Memory B cell (primary cell): ENCODE data around the gene KIRREL3.

Source experiments
- ATAC-seq: fragments of 150-1000 bp; cut with Tn5 transposase; 2 replicates; pipeline ENCODE4 v1.10.0; 2021; ENCODE audit warnings: low read depth, mild to moderate bottlenecking, moderate library complexity
- DNase-seq, 2 donors: peaks; one replicate each; pipeline ENCODE4 v3.0.0; 2022; ENCODE audit warnings: low spot score in 2 of 2
- H3K27ac Mint-ChIP-seq: one replicate; pipeline ENCODE4 v1.8.0; 2022; ENCODE audit warnings: mild to moderate bottlenecking, moderate library complexity, mixed read lengths
- H3K27me3 Mint-ChIP-seq: one replicate; pipeline ENCODE4 v1.8.0; 2022; ENCODE audit warnings: mixed read lengths
- H3K36me3 Mint-ChIP-seq: one replicate; pipeline ENCODE4 v1.8.0; 2022; ENCODE audit warnings: mild to moderate bottlenecking, mixed read lengths
- H3K4me1 Mint-ChIP-seq: one replicate; pipeline ENCODE4 v1.8.0; 2022; ENCODE audit warnings: mixed read lengths
- H3K4me3 Mint-ChIP-seq: one replicate; pipeline ENCODE4 v1.8.0; 2022; ENCODE audit warnings: mild to moderate bottlenecking, moderate library complexity, mixed read lengths
- H3K9me3 Mint-ChIP-seq: one replicate; pipeline ENCODE4 v1.8.0; 2022; ENCODE audit warnings: mixed read lengths

KIRREL3 gene

GRCh38 chr11:126424471-126425039, 576.0 kb downstream of the KIRREL3 start:
- H3K27me3 Mint-ChIP-seq, result peaks cover 3% of the 10 kb centered on the region
- no peaks in the 10 kb centered on the region for H3K36me3 Mint-ChIP-seq
- ATAC-seq (no peak), DNase-seq (no peak)
- H3K4me3 Mint-ChIP-seq, result no peak overlapping the region
- peaks cover 14% of the 10 kb centered on the region for H3K4me1 Mint-ChIP-seq
- H3K27ac Mint-ChIP-seq, result no peak overlapping the region
- no peaks in the 10 kb centered on the region for H3K9me3 Mint-ChIP-seq

GRCh38 chr11:126423743-126424142, 576.8 kb downstream of the KIRREL3 start:
- H3K36me3 Mint-ChIP-seq, result no peaks in the 10 kb centered on the region
- no peak overlapping the region for H3K4me3 Mint-ChIP-seq
- ATAC-seq (no peak), DNase-seq (no peak)
- no peak overlapping the region for H3K27ac Mint-ChIP-seq
- peaks cover 14% of the 10 kb centered on the region for H3K4me1 Mint-ChIP-seq
- H3K27me3 Mint-ChIP-seq, result peaks cover 3% of the 10 kb centered on the region
- H3K9me3 Mint-ChIP-seq, result no peaks in the 10 kb centered on the region

- Mint-ChIP-seq H3K27me3 (peaks cover 3% of the 10 kb centered on the region), H3K9me3 (no peaks in the 10 kb centered on the region), H3K36me3 (no peaks in the 10 kb centered on the region), H3K4me3 (no peak overlapping the region), H3K4me1 (peaks cover 14% of the 10 kb centered on the region), H3K27ac (no peak overlapping the region)
- ATAC-seq, result no peak
- no peak for DNase-seq
These were observed 577.4 kb downstream of the KIRREL3 start for GRCh38 chr11:126423154-126423553.

- Mint-ChIP-seq H3K4me1 (peaks cover 14% of the 10 kb centered on the region), H3K9me3 (no peaks in the 10 kb centered on the region), H3K4me3 (no peak overlapping the region), H3K27ac (no peak overlapping the region), H3K36me3 (no peaks in the 10 kb centered on the region), H3K27me3 (peaks cover 3% of the 10 kb centered on the region)
- no peak for ATAC-seq
- DNase-seq, result no peak
These were observed 578.1 kb downstream of the KIRREL3 start for GRCh38 chr11:126422446-126422845.

- no peak overlapping the region for H3K27ac Mint-ChIP-seq
- no peak for DNase-seq
- no peak overlapping the region for H3K4me3 Mint-ChIP-seq
- ATAC-seq, result no peak
- peaks cover 13% of the 10 kb centered on the region for H3K4me1 Mint-ChIP-seq
- no peaks in the 10 kb centered on the region for H3K36me3 Mint-ChIP-seq
- H3K9me3 Mint-ChIP-seq, result no peaks in the 10 kb centered on the region
- H3K27me3 Mint-ChIP-seq, result peaks cover 3% of the 10 kb centered on the region
These were observed 579.3 kb downstream of the KIRREL3 start for GRCh38 chr11:126421271-126421671.

GRCh38 chr11:126420698-126421256, 579.8 kb downstream of the KIRREL3 start:
- Mint-ChIP-seq H3K9me3 (no peaks in the 10 kb centered on the region), H3K36me3 (no peaks in the 10 kb centered on the region), H3K4me1 (peaks cover 17% of the 10 kb centered on the region), H3K27me3 (peaks cover 3% of the 10 kb centered on the region), H3K4me3 (no peak overlapping the region), H3K27ac (peak overlapping the region; percentile 41)
- DNase-seq (no peak), ATAC-seq (no peak)

- Mint-ChIP-seq H3K36me3 (no peaks in the 10 kb centered on the region), H3K27me3 (peaks cover 3% of the 10 kb centered on the region)
- no peak for DNase-seq
These were observed 580.5 kb downstream of the KIRREL3 start for GRCh38 chr11:126419801-126420697.

GRCh38 chr11:126418887-126419286, 581.7 kb downstream of the KIRREL3 start:
- Mint-ChIP-seq H3K4me1 (peaks cover 17% of the 10 kb centered on the region), H3K27ac (no peak overlapping the region), H3K9me3 (no peaks in the 10 kb centered on the region), H3K4me3 (no peak overlapping the region), H3K27me3 (no peaks in the 10 kb centered on the region), H3K36me3 (no peaks in the 10 kb centered on the region)
- DNase-seq, result no peak
- ATAC-seq, result no peak

More at GRCh38 chr11:126419801-126420697, 580.5 kb downstream of the KIRREL3 start:
- H3K4me3 Mint-ChIP-seq, result peak overlapping the region; percentile 21
- peak; percentile 68 for ATAC-seq
- peaks cover 17% of the 10 kb centered on the region for H3K4me1 Mint-ChIP-seq
- H3K27ac Mint-ChIP-seq, result peak overlapping the region; percentile 41
- H3K9me3 Mint-ChIP-seq, result no peaks in the 10 kb centered on the region

- Mint-ChIP-seq H3K4me1 (peaks cover 17% of the 10 kb centered on the region), H3K36me3 (no peaks in the 10 kb centered on the region), H3K27ac (no peak overlapping the region), H3K9me3 (no peaks in the 10 kb centered on the region), H3K4me3 (peak overlapping the region; percentile 62), H3K27me3 (no peaks in the 10 kb centered on the region)
- DNase-seq (no peak), ATAC-seq (no peak)
These were observed 583.3 kb downstream of the KIRREL3 start for GRCh38 chr11:126417091-126417862.

GRCh38 chr11:126416542-126417090, 584.0 kb downstream of the KIRREL3 start:
- peak; percentile 45 to 46 for DNase-seq
- H3K4me3 Mint-ChIP-seq, result peak overlapping the region; percentile 62
- no peaks in the 10 kb centered on the region for H3K9me3 Mint-ChIP-seq
- no peaks in the 10 kb centered on the region for H3K36me3 Mint-ChIP-seq
- H3K4me1 Mint-ChIP-seq, result peaks cover 17% of the 10 kb centered on the region
- no peak overlapping the region for H3K27ac Mint-ChIP-seq
- peak; percentile 87 for ATAC-seq
- H3K27me3 Mint-ChIP-seq, result no peaks in the 10 kb centered on the region

GRCh38 chr11:126415669-126416420, 584.7 kb downstream of the KIRREL3 start:
- no peak for ATAC-seq
- no peak for DNase-seq

GRCh38 chr11:126415128-126415527, 585.4 kb downstream of the KIRREL3 start:
- ATAC-seq (no peak), DNase-seq (no peak)
- Mint-ChIP-seq H3K36me3 (no peaks in the 10 kb centered on the region), H3K9me3 (no peaks in the 10 kb centered on the region), H3K27ac (no peak overlapping the region), H3K4me1 (peaks cover 11% of the 10 kb centered on the region), H3K27me3 (no peaks in the 10 kb centered on the region), H3K4me3 (no peak overlapping the region)

More at GRCh38 chr11:126415669-126416420, 584.7 kb downstream of the KIRREL3 start:
- Mint-ChIP-seq H3K27me3 (no peaks in the 10 kb centered on the region), H3K36me3 (no peaks in the 10 kb centered on the region), H3K4me1 (peaks cover 14% of the 10 kb centered on the region), H3K27ac (no peak overlapping the region), H3K9me3 (no peaks in the 10 kb centered on the region), H3K4me3 (peak overlapping the region; percentile 62)

GRCh38 chr11:126414615-126415014, 586.0 kb downstream of the KIRREL3 start:
- no peaks in the 10 kb centered on the region for H3K27me3 Mint-ChIP-seq
- no peaks in the 10 kb centered on the region for H3K9me3 Mint-ChIP-seq
- peaks cover under 1% of the 10 kb centered on the region for H3K36me3 Mint-ChIP-seq
- no peak overlapping the region for H3K27ac Mint-ChIP-seq
- DNase-seq, result no peak
- H3K4me1 Mint-ChIP-seq, result peaks cover 6% of the 10 kb centered on the region
- no peak for ATAC-seq
- H3K4me3 Mint-ChIP-seq, result peak overlapping the region; percentile 43
